GM20000 (cell line): ENCODE measurements around the gene PGBD5.

Experiments used
- DNase-seq: peaks from one replicate; pipeline ENCODE4 v3.0.0; 2012; ENCODE audit warnings: low spot score
- CTCF ChIP-seq: IDR thresholded peaks from 2 replicates; pipeline ENCODE4 v1.5.1; 2012; ENCODE audit warnings: mild to moderate bottlenecking, control low read depth; ENCODE audit errors: extremely low read depth, missing control alignments

Gene PGBD5

GRCh38 chr1:230292689-230293389 is 133.3 kb downstream of the PGBD5 start:
- no peak for TF ChIP-seq CTCF
- no peak for DNase-seq

- no peak for TF ChIP-seq CTCF
- DNase-seq = no peak
These were observed 134.2 kb downstream of the PGBD5 start for GRCh38 chr1:230291731-230292620.

GRCh38 chr1:230289350-230289644 is 136.8 kb downstream of the PGBD5 start:
- no peak for TF ChIP-seq CTCF
- no peak for DNase-seq

GRCh38 chr1:230288641-230289349 is 137.3 kb downstream of the PGBD5 start:
- TF ChIP-seq CTCF = no peak
- DNase-seq = no peak

- TF ChIP-seq CTCF = no peak
- DNase-seq = no peak
These were observed 138.3 kb downstream of the PGBD5 start for GRCh38 chr1:230287674-230288315.

GRCh38 chr1:230286890-230287269 is 139.3 kb downstream of the PGBD5 start:
- TF ChIP-seq CTCF = no peak
- DNase-seq = no peak
